Parathyroid adenoma (tissue), 2 donors: ENCODE measurements around the gene PHLDB2.

Source experiments
- H2AFZ ChIP-seq: fragments of 300-600 bp; sonication (generic); one replicate; pipeline ENCODE4 v1.7.0; 2017; ENCODE audit warnings: antibody characterized with exemption, mild to moderate bottlenecking
- H3K27ac ChIP-seq: fragments of 300-600 bp; sonication (generic); one replicate; pipeline ENCODE4 v1.7.0; 2017
- H3K27me3 ChIP-seq: fragments of 300-600 bp; sonication (generic); one replicate; pipeline ENCODE4 v1.7.0; 2017; ENCODE audit warnings: low read length; ENCODE audit not compliant: control insufficient read depth, insufficient read depth
- H3K36me3 ChIP-seq: fragments of 300-600 bp; sonication (generic); one replicate; pipeline ENCODE4 v1.7.0; 2017; ENCODE audit warnings: low read length; ENCODE audit not compliant: control insufficient read depth, insufficient read depth
- H3K4me1 ChIP-seq: fragments of 300-600 bp; sonication (generic); one replicate; pipeline ENCODE4 v1.7.0; 2017; ENCODE audit warnings: control low read depth
- H3K4me2 ChIP-seq: fragments of 300-600 bp; sonication (generic); one replicate; pipeline ENCODE4 v1.7.0; 2017; ENCODE audit warnings: low read length
- H3K4me3 ChIP-seq: fragments of 300-600 bp; sonication (generic); one replicate; pipeline ENCODE4 v1.7.0; 2017; ENCODE audit warnings: low read depth, low read length
- H3K79me2 ChIP-seq: fragments of 300-600 bp; sonication (generic); one replicate; pipeline ENCODE4 v1.7.0; 2017; ENCODE audit warnings: control low read depth
- H3K9ac ChIP-seq: fragments of 300-600 bp; sonication (generic); one replicate; pipeline ENCODE4 v1.7.0; 2017; ENCODE audit warnings: mild to moderate bottlenecking
- H3K9me3 ChIP-seq: fragments of 300-600 bp; sonication (generic); one replicate; pipeline ENCODE4 v1.7.0; 2017; ENCODE audit warnings: low read length; ENCODE audit not compliant: control insufficient read depth
- TF ChIP-seq, protein P1 (sequence below): fragments of 300-600 bp; sonication (generic); IDR thresholded peaks from one replicate; pipeline ENCODE4 v1.7.0; 2017; ENCODE audit warnings: antibody characterized with exemption, mild to moderate bottlenecking
- donor health status: primary hyperparathyroidism.

Gene PHLDB2

DNA sequence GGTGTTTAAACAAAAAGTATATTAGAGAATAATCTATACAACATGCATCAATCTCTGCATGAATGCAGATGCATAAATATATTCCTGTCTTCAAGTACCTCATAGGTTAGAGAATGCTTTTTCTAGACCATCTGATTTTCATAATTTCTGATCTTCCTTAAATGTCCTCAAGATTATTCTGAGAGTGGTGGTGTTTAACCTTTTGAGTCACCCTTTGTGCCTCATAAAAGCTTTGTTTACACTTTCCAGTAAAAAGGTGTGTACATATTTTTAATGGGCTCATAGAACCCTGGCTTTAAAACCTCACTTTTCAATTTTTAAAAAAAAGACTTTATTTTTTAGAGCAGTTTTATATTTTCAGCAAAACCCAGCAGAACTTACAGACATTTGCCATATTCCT, 78.8 kb downstream of the PHLDB2 start:
- H3K4me3 ChIP-seq: no peak overlapping the region
- TF ChIP-seq, protein P1, sequence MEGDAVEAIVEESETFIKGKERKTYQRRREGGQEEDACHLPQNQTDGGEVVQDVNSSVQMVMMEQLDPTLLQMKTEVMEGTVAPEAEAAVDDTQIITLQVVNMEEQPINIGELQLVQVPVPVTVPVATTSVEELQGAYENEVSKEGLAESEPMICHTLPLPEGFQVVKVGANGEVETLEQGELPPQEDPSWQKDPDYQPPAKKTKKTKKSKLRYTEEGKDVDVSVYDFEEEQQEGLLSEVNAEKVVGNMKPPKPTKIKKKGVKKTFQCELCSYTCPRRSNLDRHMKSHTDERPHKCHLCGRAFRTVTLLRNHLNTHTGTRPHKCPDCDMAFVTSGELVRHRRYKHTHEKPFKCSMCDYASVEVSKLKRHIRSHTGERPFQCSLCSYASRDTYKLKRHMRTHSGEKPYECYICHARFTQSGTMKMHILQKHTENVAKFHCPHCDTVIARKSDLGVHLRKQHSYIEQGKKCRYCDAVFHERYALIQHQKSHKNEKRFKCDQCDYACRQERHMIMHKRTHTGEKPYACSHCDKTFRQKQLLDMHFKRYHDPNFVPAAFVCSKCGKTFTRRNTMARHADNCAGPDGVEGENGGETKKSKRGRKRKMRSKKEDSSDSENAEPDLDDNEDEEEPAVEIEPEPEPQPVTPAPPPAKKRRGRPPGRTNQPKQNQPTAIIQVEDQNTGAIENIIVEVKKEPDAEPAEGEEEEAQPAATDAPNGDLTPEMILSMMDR: no peak
- no peaks in the 10 kb centered on the region for H3K36me3 ChIP-seq
- no peaks in the 10 kb centered on the region for H3K9me3 ChIP-seq
- H3K4me1 ChIP-seq: no peaks in the 10 kb centered on the region
- no peak overlapping the region for H3K27ac ChIP-seq
- no peaks in the 10 kb centered on the region for H3K27me3 ChIP-seq
- no peak overlapping the region for H2AFZ ChIP-seq
- no peak overlapping the region for H3K9ac ChIP-seq
- no peaks in the 10 kb centered on the region for H3K79me2 ChIP-seq
- no peak overlapping the region for H3K4me2 ChIP-seq

DNA sequence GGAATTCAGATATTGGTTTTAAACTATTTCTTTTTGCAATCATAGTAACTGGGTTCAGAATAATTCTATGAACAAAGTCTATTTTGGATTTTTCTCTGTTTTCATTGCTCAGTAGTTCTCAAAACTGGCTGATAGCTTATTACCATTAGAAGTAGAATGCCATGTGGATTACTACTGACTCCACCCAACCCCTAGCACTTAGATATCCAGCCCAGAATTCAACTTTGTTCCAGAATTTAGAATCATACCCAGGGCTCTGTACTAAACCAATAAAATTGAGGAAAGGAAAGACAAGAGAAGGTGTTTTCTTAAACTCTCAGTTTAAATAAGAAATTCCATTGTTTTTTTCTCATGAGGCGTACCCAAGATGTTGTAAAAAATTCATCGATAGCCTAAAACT, 80.8 kb downstream of the PHLDB2 start:
- Histone ChIP-seq H3K79me2 (no peaks in the 10 kb centered on the region), H3K4me2 (no peak overlapping the region), H3K27me3 (no peaks in the 10 kb centered on the region), H3K9ac (no peak overlapping the region), H3K9me3 (no peaks in the 10 kb centered on the region), H3K27ac (no peak overlapping the region), H3K4me3 (no peak overlapping the region), H3K36me3 (no peaks in the 10 kb centered on the region), H3K4me1 (no peaks in the 10 kb centered on the region), H2AFZ (no peak overlapping the region)
- TF ChIP-seq, protein P1: no peak

DNA sequence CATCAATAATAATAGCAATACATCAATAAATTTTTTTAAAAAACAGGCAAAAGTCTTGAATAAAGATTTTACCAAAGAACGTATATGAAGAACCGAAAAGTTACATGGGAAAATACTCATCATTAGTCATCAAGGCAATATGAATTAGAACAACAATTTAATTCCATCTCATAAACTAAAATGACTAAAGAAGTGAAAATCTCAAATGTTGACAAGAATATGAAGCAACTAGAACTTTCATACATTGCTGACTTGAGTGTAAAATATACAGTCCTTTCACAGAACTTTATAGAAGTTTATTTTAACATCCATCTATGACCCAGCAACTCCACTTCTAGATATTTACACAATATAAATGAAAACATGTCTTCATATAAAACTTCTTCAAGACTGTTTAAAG, 84.5 kb downstream of the PHLDB2 start:
- no peak overlapping the region for H3K9ac ChIP-seq
- H3K4me2 ChIP-seq: no peak overlapping the region
- no peaks in the 10 kb centered on the region for H3K9me3 ChIP-seq
- TF ChIP-seq, protein P1: no peak
- H3K27me3 ChIP-seq: no peaks in the 10 kb centered on the region
- no peak overlapping the region for H2AFZ ChIP-seq
- H3K27ac ChIP-seq: no peak overlapping the region
- H3K79me2 ChIP-seq: no peaks in the 10 kb centered on the region
- H3K36me3 ChIP-seq: no peaks in the 10 kb centered on the region
- H3K4me3 ChIP-seq: no peak overlapping the region
- no peaks in the 10 kb centered on the region for H3K4me1 ChIP-seq

DNA sequence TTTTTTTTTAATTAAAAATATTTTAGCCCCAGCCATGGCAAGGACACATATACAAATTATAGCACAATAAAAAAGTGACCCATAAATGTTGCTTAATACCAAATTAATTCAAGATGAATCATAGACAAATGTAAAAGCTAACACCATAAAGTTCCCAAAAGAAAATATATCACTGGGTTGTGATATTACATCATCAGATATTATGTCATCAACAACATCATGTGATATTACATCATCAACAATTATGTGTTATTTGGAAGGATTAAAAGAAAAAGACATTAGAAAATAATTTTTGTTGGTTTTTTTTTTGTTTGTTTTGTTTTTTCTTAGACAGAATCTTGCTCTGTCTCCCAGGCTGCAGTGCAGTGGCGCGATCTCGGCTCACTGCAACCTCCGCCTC, 85.3 kb downstream of the PHLDB2 start:
- TF ChIP-seq, protein P1: no peak
- H3K4me3 ChIP-seq: no peak overlapping the region
- no peaks in the 10 kb centered on the region for H3K36me3 ChIP-seq
- H3K79me2 ChIP-seq: no peaks in the 10 kb centered on the region
- H3K4me1 ChIP-seq: no peaks in the 10 kb centered on the region
- H3K9me3 ChIP-seq: no peaks in the 10 kb centered on the region
- H2AFZ ChIP-seq: no peak overlapping the region
- no peak overlapping the region for H3K9ac ChIP-seq
- no peak overlapping the region for H3K4me2 ChIP-seq
- no peak overlapping the region for H3K27ac ChIP-seq
- no peaks in the 10 kb centered on the region for H3K27me3 ChIP-seq

DNA sequence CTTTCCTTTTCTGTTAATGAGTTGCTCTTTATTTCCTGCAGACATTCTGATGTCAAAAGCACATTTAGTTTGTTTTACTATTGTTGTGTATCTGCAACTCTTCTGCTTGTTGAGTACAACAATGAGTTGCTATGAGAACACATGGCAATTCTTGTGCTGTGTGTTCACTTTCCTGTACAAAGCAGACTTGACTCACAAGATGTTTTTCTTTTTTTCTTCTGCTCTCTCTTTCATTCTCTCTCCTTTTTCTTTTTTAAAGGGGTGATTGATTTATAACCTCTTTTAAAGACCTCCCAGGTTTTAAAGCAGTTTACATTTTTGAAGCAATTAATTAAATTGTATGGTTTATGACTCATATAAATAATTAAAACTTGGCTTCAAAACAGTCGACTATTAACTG, 88.2 kb downstream of the PHLDB2 start:
- Histone ChIP-seq H3K9ac (no peak overlapping the region), H3K4me3 (no peak overlapping the region), H3K4me1 (no peaks in the 10 kb centered on the region), H3K36me3 (no peaks in the 10 kb centered on the region), H3K27me3 (no peaks in the 10 kb centered on the region), H3K79me2 (no peaks in the 10 kb centered on the region), H3K9me3 (no peaks in the 10 kb centered on the region), H2AFZ (no peak overlapping the region), H3K4me2 (no peak overlapping the region), H3K27ac (no peak overlapping the region)
- TF ChIP-seq, protein P1: no peak
